NCI-H774 (cell line): ENCODE data around the gene HEY2.
"Not testable (repeated sequence)": the region's sequence is repeated elsewhere in the genome, so short reads cannot be mapped to it uniquely, and the experiment has no call there.

ENCODE experiments used
- DNase-seq: peaks from one replicate; lab custom pipeline; 2025; lab: John Stamatoyannopoulos, UW

HEY2 gene

GRCh38 chr6:125773387-125774341 lies 24.2 kb downstream of the HEY2 start:
- DNase-seq = no peak

DNA sequence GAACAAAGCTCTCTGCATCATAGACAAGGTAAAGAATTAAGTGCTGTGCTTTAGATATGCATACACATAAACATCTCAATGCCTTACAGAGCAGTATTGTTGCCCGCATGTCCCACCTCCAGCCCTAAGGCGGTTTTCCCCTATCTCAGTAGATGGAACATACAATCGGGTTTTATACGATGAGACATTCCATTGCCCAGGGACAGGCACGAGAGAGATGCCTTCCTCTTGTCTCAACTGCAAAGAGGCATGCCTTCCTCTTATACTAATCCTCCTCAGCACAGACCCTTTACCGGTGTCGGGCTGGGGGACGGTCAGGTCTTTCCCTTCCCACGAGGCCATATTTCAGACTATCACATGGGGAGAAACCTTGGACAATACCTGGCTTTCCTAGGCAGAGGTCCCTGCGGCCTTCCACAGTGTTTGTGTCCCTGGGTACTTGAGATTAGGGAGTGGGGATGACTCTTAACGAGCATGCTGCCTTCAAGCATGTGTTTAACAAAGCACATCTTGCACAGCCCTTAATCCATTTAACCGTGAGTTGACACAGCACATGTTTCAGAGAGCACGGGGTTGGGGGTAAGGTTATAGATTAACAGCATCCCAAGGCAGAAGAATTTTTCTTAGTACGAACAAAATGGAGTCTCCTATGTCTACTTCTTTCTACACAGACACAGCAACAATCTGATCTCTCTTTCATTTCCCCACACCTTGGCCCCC lies 26.8 kb downstream of the HEY2 start:
- not testable (repeated sequence) for DNase-seq

- DNase-seq = peak; percentile 98
Measured at GRCh38 chr6:125779924-125780539, 30.6 kb downstream of the HEY2 start.

GRCh38 chr6:125780540-125781313 lies 31.3 kb downstream of the HEY2 start:
- DNase-seq = peak; percentile 85

GRCh38 chr6:125781314-125781868 lies 32.0 kb downstream of the HEY2 start:
- DNase-seq = peak; percentile 59

- DNase-seq = no peak
Measured at GRCh38 chr6:125784365-125784764, 34.9 kb downstream of the HEY2 start.

GRCh38 chr6:125787791-125788190 lies 38.4 kb downstream of the HEY2 start:
- DNase-seq = no peak

DNA sequence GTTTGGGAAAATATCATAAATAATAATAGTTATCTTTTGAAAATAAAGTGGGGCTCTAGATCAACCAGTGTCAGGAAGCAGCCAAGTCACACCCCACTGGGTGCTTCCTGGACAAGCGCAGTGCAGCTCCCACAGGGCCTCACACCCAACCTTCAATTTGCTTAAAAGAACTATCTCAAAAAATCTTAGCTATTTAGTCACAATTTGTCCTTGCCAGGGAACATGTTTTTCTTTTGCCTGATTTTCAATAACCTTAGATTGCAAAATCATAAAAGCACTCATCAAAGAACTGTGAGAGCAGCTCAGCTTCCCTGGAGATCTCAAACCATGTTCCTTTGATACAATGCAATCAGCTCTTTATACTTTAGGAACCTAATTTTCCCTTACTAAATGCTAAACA lies 39.7 kb downstream of the HEY2 start:
- no peak for DNase-seq

- DNase-seq = peak; percentile 85
Measured at GRCh38 chr6:125789576-125790357, 40.3 kb downstream of the HEY2 start.

GRCh38 chr6:125790358-125791150 lies 41.1 kb downstream of the HEY2 start, which contains the start of gene NCOA7:
Gene NCOA7 (plus strand): TSS chr6:125790960. CDS start chr6:125815355, 24,395 bp downstream.
- DNase-seq = peak; percentile 90

DNA sequence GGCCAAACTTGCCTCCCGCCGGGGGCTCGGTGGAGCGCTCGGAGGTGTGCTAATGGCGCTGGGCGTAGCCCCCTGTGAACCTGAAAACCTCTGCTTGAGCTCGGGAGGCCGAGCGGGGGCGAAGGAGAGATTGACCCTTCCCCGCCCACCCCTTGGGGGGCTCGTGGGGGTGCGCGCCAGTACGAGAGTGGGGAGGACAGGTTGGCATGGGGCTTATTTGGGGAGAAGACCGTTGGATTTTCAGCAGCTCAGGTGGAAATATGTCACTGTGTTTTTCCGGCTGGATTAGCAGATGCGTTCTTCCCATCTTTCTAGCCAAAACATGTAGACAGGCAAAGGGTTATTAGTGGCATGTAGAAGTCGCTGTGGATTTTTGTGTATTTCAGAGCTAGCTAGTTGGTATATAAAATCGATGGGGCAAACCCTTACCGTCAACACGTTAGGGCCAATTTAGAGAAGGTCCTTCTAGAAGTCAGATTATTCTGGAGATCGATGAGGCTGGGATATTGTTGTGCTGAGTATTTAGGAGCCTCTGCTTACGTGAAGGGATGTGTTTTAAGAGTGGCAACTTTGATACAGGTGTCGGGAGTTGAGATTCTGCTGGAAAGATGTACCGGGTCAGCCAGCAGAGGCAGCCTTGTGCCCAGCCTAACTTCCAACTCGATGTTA lies 41.9 kb downstream of the HEY2 start:
- DNase-seq = peak; percentile 50

DNA sequence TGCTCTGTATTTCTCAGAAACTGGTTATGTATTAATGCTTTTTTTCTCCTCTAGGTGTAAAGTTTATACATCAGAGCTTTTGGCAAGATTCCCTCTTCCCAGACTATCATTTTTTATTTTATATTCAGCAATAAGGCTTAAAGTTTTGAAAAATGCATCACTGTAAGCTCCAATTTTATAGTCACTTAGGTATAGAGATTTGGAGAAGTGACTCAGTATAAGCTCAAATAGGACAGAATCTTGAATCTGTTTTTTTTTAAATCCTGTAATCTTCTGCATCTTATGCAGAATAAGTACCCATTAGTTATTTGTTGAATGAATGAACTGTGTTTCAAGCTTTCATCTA lies 42.4 kb downstream of the HEY2 start:
- no peak for DNase-seq

GRCh38 chr6:125792172-125792571 lies 42.7 kb downstream of the HEY2 start:
- DNase-seq = no peak

DNA sequence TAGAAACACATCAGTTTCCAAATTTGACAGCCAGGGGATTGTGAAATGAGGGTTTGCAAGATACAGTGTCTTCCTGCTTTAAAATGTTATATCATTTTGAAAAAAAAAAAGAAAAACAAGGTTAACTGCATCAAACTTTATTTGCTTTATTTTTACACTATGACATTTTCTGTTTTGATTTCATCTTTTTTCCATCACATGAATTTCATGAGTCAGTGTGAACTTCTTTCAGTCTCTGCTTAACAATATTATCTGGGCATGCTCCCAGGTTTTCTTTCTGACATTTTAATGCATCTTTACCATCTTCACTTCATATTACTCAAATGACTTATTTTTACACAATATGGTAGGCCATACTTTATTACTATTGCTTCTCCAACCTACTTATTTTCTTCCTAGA lies 43.2 kb downstream of the HEY2 start:
- DNase-seq = no peak

DNA sequence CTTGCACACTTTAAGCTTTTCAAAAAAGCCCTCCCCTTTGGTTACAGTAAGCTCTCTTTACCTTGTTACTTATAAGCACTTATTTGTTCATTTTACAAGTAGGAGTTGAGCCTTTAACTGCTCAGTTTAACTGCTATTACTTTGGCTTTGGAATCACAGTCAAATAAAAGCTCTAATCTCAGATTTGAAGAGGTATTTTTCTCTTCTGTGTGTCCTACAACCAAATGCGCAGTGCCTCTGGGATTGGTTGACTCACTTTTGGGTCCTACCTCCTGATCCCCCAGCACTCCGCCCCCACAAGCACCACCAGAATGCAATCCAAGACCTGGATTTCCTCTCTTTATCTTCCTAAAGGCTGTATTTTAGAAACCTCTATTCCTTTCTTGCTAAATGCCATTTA lies 43.8 kb downstream of the HEY2 start:
- no peak for DNase-seq

GRCh38 chr6:125793863-125794262 lies 44.4 kb downstream of the HEY2 start:
- no peak for DNase-seq

- DNase-seq = no peak
Measured at GRCh38 chr6:125794342-125795137, 45.1 kb downstream of the HEY2 start.

GRCh38 chr6:125795301-125795700 lies 45.9 kb downstream of the HEY2 start:
- no peak for DNase-seq
